Kidney (tissue), 14 donors: ENCODE measurements around the gene GPN3. TPM values are rescaled to one million over a fixed set of nuclear protein-coding genes. Genes with fewer than 3 reads are reported as not detected.
"Not testable (repeated sequence)": the region's sequence is repeated elsewhere in the genome, so short reads cannot be mapped to it uniquely, and the experiment has no call there.

Experiments
- DNase-seq, 5 donors: peaks; one replicate each; pipeline ENCODE4 v3.0.0-alpha.2; 2013 to 2020
- FAIRE-seq: peaks from 2 replicates; lab custom pipeline; 2012; peaks lifted over from hg19 to GRCh38; lab: Jason Lieb, UNC
- H3K27ac ChIP-seq, 2 donors: one replicate each; pipeline ENCODE4 v1.7.0; 2013; ENCODE audit warnings: low read depth in 2 of 2, low read length in 2 of 2, inconsistent platforms in 1 of 2
- H3K27me3 ChIP-seq: one replicate; pipeline ENCODE4 v1.7.1; 2013; ENCODE audit warnings: low read length, inconsistent platforms; ENCODE audit not compliant: control insufficient read depth, insufficient read depth
- H3K36me3 ChIP-seq, 3 donors: one replicate each; pipeline versions ENCODE4 v1.7.0 to v1.7.1; 2013; ENCODE audit warnings: low read length in 3 of 3, control low read depth in 1 of 3, inconsistent platforms in 1 of 3; ENCODE audit not compliant: insufficient read depth in 3 of 3, control insufficient read depth in 2 of 3
- H3K4me1 ChIP-seq, 3 donors: one replicate each; pipeline versions ENCODE4 v1.7.0 to v1.7.1; 2013; ENCODE audit warnings: low read length in 3 of 3, inconsistent platforms in 1 of 3, low read depth in 1 of 3; ENCODE audit not compliant: control insufficient read depth in 2 of 3, insufficient read depth in 2 of 3
- H3K4me3 ChIP-seq, 3 donors: one replicate each; pipeline versions ENCODE4 v1.7.0 to v1.8.1; 2013; ENCODE audit warnings: low read length in 3 of 3, control low read depth in 1 of 3, inconsistent platforms in 1 of 3
- H3K9ac ChIP-seq, 3 donors: one replicate each; pipeline versions ENCODE4 v1.7.0 to v1.7.1; 2013; ENCODE audit warnings: low read length in 3 of 3, control low read depth in 1 of 3, inconsistent platforms in 1 of 3
- H3K9me3 ChIP-seq, 3 donors: one replicate each; pipeline versions ENCODE4 v1.7.0 to v1.7.1; 2013; ENCODE audit warnings: low read length in 3 of 3, control low read depth in 1 of 3, inconsistent platforms in 1 of 3; ENCODE audit not compliant: control insufficient read depth in 2 of 3, insufficient read depth in 1 of 3
- CTCF ChIP-seq: IDR thresholded peaks from 3 replicates; pipeline ENCODE4 v1.5.1; 2012; ENCODE audit warnings: mild to moderate bottlenecking, moderate library complexity, borderline replicate concordance; ENCODE audit not compliant: insufficient read depth; ENCODE audit errors: extremely low read depth
- intact Hi-C: fragments of 100-400 bp; cut with DNase I; formaldehyde crosslinking; loops from one replicate; pipeline ENCODE4 v1.11.1; 2022
- polyA plus RNA-seq: library from polyadenylated mRNA; stranded (reverse); fragments of 350-450 nt; fragmentation: Illumina TruSeq; extraction: RNeasy Lipid Tissue Mini Kit (QIAGEN cat#74804); gene quantifications from one replicate; pipeline ENCODE4 v1.2.3, GENCODE V29; 2014; ENCODE audit warnings: low read depth, low replicate concordance; ENCODE audit not compliant: insufficient read depth
- total RNA-seq: library from RNA; stranded (reverse); fragmentation: NEBNext Ultra II Directional; extraction: Animal tissue kit (Norgen Biotek cat#: 25700); gene quantifications from one replicate; pipeline ENCODE4 v1.2.1, GENCODE V29; 2021
- donor health status: control.
- donor health status: control.
- donor health status: control.
- donor health status: control.
- donor health status: control.
- donor health status: DM: yes; HTN: yes; CAD: no.
- donor health status: Normal renal cell carcinoma (clear cell type).

The GPN3 gene
- total and polyA plus RNA-seq, 2 donors from 2014 or later, result 27.4 to 31.3 TPM

- Histone ChIP-seq H3K27me3 (no peaks in the 10 kb centered on the region), H3K9me3 (no peaks in the 10 kb centered on the region), H3K9ac (no peak overlapping the region), H3K4me1 (no peaks in the 10 kb centered on the region), H3K27ac (no peak overlapping the region), H3K36me3 (peaks cover 9 to 31% (median 13%) of the 10 kb centered on the region in 3 donors), H3K4me3 (no peak overlapping the region)
- DNase-seq (no peak), FAIRE-seq (no peak)
- intact Hi-C loops, result no loop called here
- no peak for TF ChIP-seq CTCF
Observed at GRCh38 chr12:110436231-110436630, 31.8 kb downstream of the GPN3 start.

GRCh38 chr12:110431957-110432587, 36.0 kb downstream of the GPN3 start:
- intact Hi-C loops, result no loop called here
- peaks cover 8 to 15% (median 8%) of the 10 kb centered on the region in 3 donors for H3K36me3 ChIP-seq
- TF ChIP-seq CTCF, result no peak
- FAIRE-seq, result peak; percentile 72
- H3K4me3 ChIP-seq, result peak overlapping the region in 1 of 3 donors; percentile 20
- no peak overlapping the region for H3K27ac ChIP-seq
- no peaks in the 10 kb centered on the region for H3K9me3 ChIP-seq
- no peak overlapping the region for H3K9ac ChIP-seq
- H3K27me3 ChIP-seq, result no peaks in the 10 kb centered on the region
- DNase-seq, result no peak
- H3K4me1 ChIP-seq, result no peaks in the 10 kb centered on the region

- H3K9me3 ChIP-seq, DNase-seq, FAIRE-seq, H3K36me3 ChIP-seq, H3K4me3 ChIP-seq, H3K27me3 ChIP-seq, H3K9ac ChIP-seq, H3K27ac ChIP-seq, H3K4me1 ChIP-seq: not testable (repeated sequence)
- intact Hi-C loops, result loop anchor here (10.0 kb wide), 1 partner anchor 335 kb away; no protein-coding TSS in a partner anchor
Observed at GRCh38 chr12:110429676-110430075, 38.4 kb downstream of the GPN3 start.

- H3K4me3 ChIP-seq, result no peak overlapping the region
- no peak overlapping the region for H3K27ac ChIP-seq
- DNase-seq, result no peak
- H3K4me1 ChIP-seq, result no peaks in the 10 kb centered on the region
- H3K36me3 ChIP-seq, result no peaks in the 10 kb centered on the region
- no peaks in the 10 kb centered on the region for H3K9me3 ChIP-seq
- H3K27me3 ChIP-seq, result no peaks in the 10 kb centered on the region
- intact Hi-C loops, result loop anchor here (10.0 kb wide), 1 partner anchor 332 kb away; no protein-coding TSS in a partner anchor
- no peak overlapping the region for H3K9ac ChIP-seq
- TF ChIP-seq CTCF, result no peak
- no peak for FAIRE-seq
Observed at GRCh38 chr12:110426406-110426805, 41.7 kb downstream of the GPN3 start.
